PC-3 (cell line): ENCODE measurements around the gene NEDD4L. TPM values are rescaled to one million over a fixed set of nuclear protein-coding genes. Genes with fewer than 3 reads are reported as not detected.

Source experiments
- ATAC-seq: fragments of 200-7000 bp; cut with Tn5 transposase; 2 replicates; pipeline ENCODE4 v1.9.1; 2020; ENCODE audit warnings: mild to moderate bottlenecking, moderate library complexity
- BruUV-seq: library from RNA; stranded (reverse); fragments of 400-500 nt; replicated peaks from 2 replicates; lab custom pipeline; 2021; lab: Mats Ljungman, UMichigan
- CTCF ChIA-PET: fragments of 300-600 bp; sonication (Branson Sonifier 250); formaldehyde crosslinking; loops from one replicate; lab custom pipeline; 2022; ENCODE audit warnings: antibody characterized with exemption; lab: Charles Lee
- POLR2A ChIA-PET: fragments of 300-600 bp; sonication (Branson Sonifier 250); formaldehyde crosslinking; loops from one replicate; lab custom pipeline; 2022; ENCODE audit warnings: antibody characterized with exemption; ENCODE audit not compliant: unreplicated experiment; lab: Charles Lee
- DNase-seq: peaks from one replicate; pipeline ENCODE4 v3.0.0-alpha.2; 2015
- H2AFZ ChIP-seq: fragments of 300-600 bp; sonication (generic); 2 replicates; pipeline ENCODE4 v1.6.0; 2016; ENCODE audit warnings: antibody characterized with exemption, low read length
- H3F3A ChIP-seq: fragments of 300-600 bp; sonication (generic); one replicate; pipeline ENCODE4 v1.6.0; 2017; ENCODE audit warnings: antibody characterized with exemption, low read length, control low read depth, mild to moderate bottlenecking; ENCODE audit not compliant: unreplicated experiment
- H3K27ac ChIP-seq: fragments of 300-600 bp; sonication (generic); 2 replicates; pipeline ENCODE4 v1.5.1; 2016; ENCODE audit warnings: mild to moderate bottlenecking, low read length
- H3K27me3 ChIP-seq: fragments of 300-600 bp; sonication (generic); 2 replicates; pipeline ENCODE4 v1.6.1; 2016; ENCODE audit warnings: low read length, mixed read lengths
- H3K36me3 ChIP-seq: fragments of 300-600 bp; sonication (generic); 2 replicates; pipeline ENCODE4 v1.6.1; 2016; ENCODE audit warnings: low read depth, mixed run types, low read length, mixed read lengths
- H3K4me1 ChIP-seq: fragments of 300-600 bp; sonication (generic); 2 replicates; pipeline ENCODE4 v1.5.1; 2016; ENCODE audit warnings: low read length; ENCODE audit not compliant: insufficient read depth
- H3K4me2 ChIP-seq: fragments of 300-600 bp; sonication (generic); 2 replicates; pipeline ENCODE4 v1.6.0; 2016; ENCODE audit warnings: low read length
- H3K4me3 ChIP-seq: fragments of 300-600 bp; sonication (generic); 2 replicates; pipeline ENCODE4 v1.5.1; 2016; ENCODE audit warnings: mild to moderate bottlenecking, low read length, mixed read lengths
- H3K79me2 ChIP-seq: fragments of 300-600 bp; sonication (generic); 2 replicates; pipeline ENCODE4 v1.6.1; 2017; ENCODE audit warnings: low read length, mixed read lengths
- H3K9ac ChIP-seq: fragments of 300-600 bp; sonication (generic); 2 replicates; pipeline ENCODE4 v1.6.0; 2016; ENCODE audit warnings: mild to moderate bottlenecking, low read length
- H3K9me2 ChIP-seq: fragments of 300-600 bp; sonication (generic); replicated peaks from 2 replicates; pipeline ENCODE4 v1.6.1; 2016; ENCODE audit warnings: mixed run types, low read length, mixed read lengths
- H3K9me3 ChIP-seq: fragments of 300-600 bp; sonication (generic); 2 replicates; pipeline ENCODE4 v1.6.1; 2016; ENCODE audit warnings: low read length, mixed read lengths
- H4K20me1 ChIP-seq: fragments of 300-600 bp; sonication (generic); 2 replicates; pipeline ENCODE4 v1.6.1; 2016; ENCODE audit warnings: low read length, mixed read lengths
- EZH2 ChIP-seq: fragments of 300-600 bp; sonication (generic); IDR thresholded peaks from one replicate; pipeline ENCODE4 v1.6.1; 2017; ENCODE audit warnings: antibody characterized with exemption, mild to moderate bottlenecking, low read length; ENCODE audit not compliant: unreplicated experiment
- EZH2phosphoT487 ChIP-seq: fragments of 300-600 bp; sonication (generic); IDR thresholded peaks from 2 replicates; pipeline ENCODE4 v1.6.1; 2018; ENCODE audit warnings: mild to moderate bottlenecking, antibody characterized with exemption, low read length, borderline replicate concordance
- intact Hi-C: fragments of 100-400 bp; cut with micrococcal nuclease; formaldehyde crosslinking; loops from 2 replicates; pipeline ENCODE4 v1.9.0; 2023
- total RNA-seq: library from RNA; depleted of rRNA; stranded (reverse); fragments of >200 nt; gene quantifications from 2 replicates; pipeline ENCODE4 v1.2.3, GENCODE V29; 2014
- TF ChIP-seq, protein P1 (sequence below): fragments of 300-600 bp; sonication (generic); conservative IDR thresholded peaks from 2 replicates; pipeline ENCODE4 v1.5.1; 2017; ENCODE audit warnings: antibody characterized with exemption, low read depth, mild to moderate bottlenecking, low read length

The NEDD4L gene
- total RNA-seq, 1 experiment from 2014 or later, result 105 TPM

DNA sequence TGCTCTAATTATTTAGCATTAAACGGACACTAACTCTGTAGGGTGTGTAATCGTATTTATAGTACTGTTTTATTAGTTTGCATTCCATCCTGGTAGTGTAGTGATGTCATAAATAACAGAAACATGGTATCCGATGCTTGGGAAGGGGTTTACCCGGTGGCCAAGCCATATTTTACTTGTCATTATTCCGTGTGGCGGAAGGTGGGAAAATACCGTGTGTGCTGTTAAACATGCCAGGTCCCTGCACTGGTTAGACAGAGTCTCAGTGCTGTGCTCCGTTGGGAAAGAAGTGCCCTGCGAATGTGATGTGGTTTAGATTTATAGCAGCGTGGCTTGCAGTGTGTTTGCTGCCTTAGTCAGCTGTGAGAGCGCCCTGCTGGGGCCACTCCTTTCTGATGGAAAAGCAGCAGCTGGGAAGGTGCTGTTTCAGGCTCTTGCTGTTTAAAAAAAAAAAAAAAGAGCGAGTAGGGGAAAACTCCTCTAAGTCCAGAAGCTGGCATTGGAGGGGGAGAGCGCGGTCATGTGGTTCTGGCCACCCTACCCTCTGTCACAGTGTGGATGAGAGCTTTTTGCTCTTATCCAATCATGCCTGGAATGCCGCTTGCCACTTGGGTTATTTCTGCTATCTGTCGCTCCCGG, 211.0 kb downstream of the NEDD4L start:
- ATAC-seq, result peak; percentile 73
- Histone ChIP-seq H3K79me2 (peaks cover 48% of the 10 kb centered on the region), H3K36me3 (peaks cover 35% of the 10 kb centered on the region), H3K4me3 (no peak overlapping the region), H2AFZ (no peak overlapping the region), H3K4me2 (peak overlapping the region; percentile 47), H3K27ac (peak overlapping the region; percentile 11), H3K27me3 (no peaks in the 10 kb centered on the region), H3F3A (no peaks in the 10 kb centered on the region), H4K20me1 (no peaks in the 10 kb centered on the region), H3K9me3 (no peaks in the 10 kb centered on the region), H3K9me2 (no peaks in the 10 kb centered on the region), H3K4me1 (peaks cover 20% of the 10 kb centered on the region), H3K9ac (no peak overlapping the region)
- ChIA-PET POLR2A (interaction anchor here (0.6 to 0.9 kb wide), 2 partner anchors 34 to 59 kb away, joined by 3 to 4 read pairs; no protein-coding TSS in a partner anchor), CTCF (interaction anchor here (1.1 to 1.3 kb wide), 2 partner anchors 67 to 79 kb away, joined by 3 to 4 read pairs; no protein-coding TSS in a partner anchor)
- BruUV-seq, result no TSS peak
- intact Hi-C loops, result loop anchor here (2.0 kb wide), 1 partner anchor 68 kb away; no protein-coding TSS in a partner anchor
- peak; percentile 26 for DNase-seq
- TF ChIP-seq EZH2 (no peak), EZH2phosphoT487 (no peak)
- TF ChIP-seq, protein P1, sequence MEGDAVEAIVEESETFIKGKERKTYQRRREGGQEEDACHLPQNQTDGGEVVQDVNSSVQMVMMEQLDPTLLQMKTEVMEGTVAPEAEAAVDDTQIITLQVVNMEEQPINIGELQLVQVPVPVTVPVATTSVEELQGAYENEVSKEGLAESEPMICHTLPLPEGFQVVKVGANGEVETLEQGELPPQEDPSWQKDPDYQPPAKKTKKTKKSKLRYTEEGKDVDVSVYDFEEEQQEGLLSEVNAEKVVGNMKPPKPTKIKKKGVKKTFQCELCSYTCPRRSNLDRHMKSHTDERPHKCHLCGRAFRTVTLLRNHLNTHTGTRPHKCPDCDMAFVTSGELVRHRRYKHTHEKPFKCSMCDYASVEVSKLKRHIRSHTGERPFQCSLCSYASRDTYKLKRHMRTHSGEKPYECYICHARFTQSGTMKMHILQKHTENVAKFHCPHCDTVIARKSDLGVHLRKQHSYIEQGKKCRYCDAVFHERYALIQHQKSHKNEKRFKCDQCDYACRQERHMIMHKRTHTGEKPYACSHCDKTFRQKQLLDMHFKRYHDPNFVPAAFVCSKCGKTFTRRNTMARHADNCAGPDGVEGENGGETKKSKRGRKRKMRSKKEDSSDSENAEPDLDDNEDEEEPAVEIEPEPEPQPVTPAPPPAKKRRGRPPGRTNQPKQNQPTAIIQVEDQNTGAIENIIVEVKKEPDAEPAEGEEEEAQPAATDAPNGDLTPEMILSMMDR, result no peak

DNA sequence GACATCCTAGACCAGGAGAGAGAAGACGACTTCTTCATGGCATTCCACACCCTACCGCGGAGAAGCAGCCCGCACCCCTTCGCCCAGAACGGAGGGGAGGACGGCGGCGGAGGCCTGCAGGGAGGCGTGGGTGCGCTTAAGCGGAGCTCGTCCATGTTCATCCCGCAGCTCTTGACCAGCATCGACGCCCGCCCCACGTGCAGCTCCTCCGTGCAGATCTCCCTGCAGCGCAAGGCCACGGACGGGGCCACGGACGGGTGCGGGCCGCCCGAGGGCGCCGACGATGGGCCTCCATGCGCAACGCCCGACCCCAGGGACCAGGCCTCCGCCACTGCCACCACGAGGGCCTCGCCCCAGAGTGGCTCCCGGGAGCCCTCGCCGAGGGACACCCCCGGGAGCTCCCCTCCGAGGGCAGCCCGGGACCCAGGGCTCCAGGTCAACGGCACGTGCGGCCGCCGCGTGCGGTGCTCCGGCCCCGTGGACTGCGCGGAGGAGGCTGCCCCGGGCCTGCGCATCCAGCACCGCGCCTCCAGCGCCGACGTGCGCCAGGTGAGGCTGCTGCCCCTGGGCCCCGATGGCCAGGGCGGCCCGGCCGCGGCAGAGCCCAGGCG, 211.8 kb downstream of the NEDD4L start:
- Histone ChIP-seq H3K9me3 (no peaks in the 10 kb centered on the region), H3F3A (no peaks in the 10 kb centered on the region), H3K4me3 (no peak overlapping the region), H3K9me2 (no peaks in the 10 kb centered on the region), H3K79me2 (peaks cover 56% of the 10 kb centered on the region), H3K27ac (no peak overlapping the region), H3K36me3 (peaks cover 35% of the 10 kb centered on the region), H3K4me2 (no peak overlapping the region), H3K9ac (no peak overlapping the region), H3K27me3 (no peaks in the 10 kb centered on the region), H3K4me1 (peaks cover 21% of the 10 kb centered on the region), H2AFZ (no peak overlapping the region), H4K20me1 (no peaks in the 10 kb centered on the region)
- TF ChIP-seq EZH2phosphoT487 (no peak), EZH2 (no peak)
- TF ChIP-seq, protein P1, result no peak
- POLR2A ChIA-PET, result interaction anchor here (0.6 kb wide), 1 partner anchor 60 kb away, joined by 4 read pairs; no protein-coding TSS in a partner anchor
- no TSS peak for BruUV-seq
- DNase-seq, result no peak
- CTCF ChIA-PET, result no interaction called here
- intact Hi-C loops, result loop anchor here (2.0 kb wide), 1 partner anchor 67 kb away; no protein-coding TSS in a partner anchor
- ATAC-seq, result no peak
